ENCODE results near the gene CEMIP2. TPM values are rescaled to one million over a fixed set of nuclear protein-coding genes. Genes with fewer than 3 reads are reported as not detected.

The CEMIP2 gene
- total and polyA plus RNA-seq, 2 of the 13 experiments (the other 11 are each of a cell fraction or from before 2014, with no cell fraction given): 94.3 to 128 TPM

DNA sequence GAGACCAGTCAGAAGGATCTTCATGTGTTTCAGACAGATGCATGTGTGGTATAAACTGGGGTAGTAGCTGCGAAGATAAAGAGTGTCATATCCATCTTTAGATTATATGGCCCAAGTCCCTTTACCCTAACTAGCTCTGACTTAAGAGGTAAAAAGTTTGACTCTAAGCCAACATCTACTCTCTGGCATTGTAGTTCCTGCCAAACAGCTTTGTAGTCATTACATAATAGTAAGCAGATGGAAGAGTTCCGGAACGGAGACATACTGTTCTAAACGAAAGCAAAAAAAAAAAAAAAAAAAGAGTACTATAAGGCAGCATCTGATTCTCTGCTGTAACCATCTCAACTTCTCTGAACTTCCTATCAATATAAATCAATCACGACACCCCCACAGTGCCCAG, 48.8 kb downstream of the CEMIP2 start:
- Histone ChIP-seq H3K4me3 (replicated peaks in 1 of 3; ENCODE audit: insufficient read depth in 1 of 3, low read depth in 2 of 3, low read length in 3 of 3) (no peak overlapping the region), H3K9ac (ENCODE audit: insufficient read depth, low read depth, low read length) (no peak overlapping the region), H3K79me2 (ENCODE audit: insufficient read depth, low read length) (no peaks in the 10 kb centered on the region), H2AFZ (ENCODE audit: low read length) (no peak overlapping the region), H3K4me1 (ENCODE audit: insufficient read depth, low read length) (peaks cover 15% of the 10 kb centered on the region; the same call in 1 of the 2 replicates), H3K27ac (ENCODE audit: extremely low read length, insufficient read depth, low read length) (no peak overlapping the region), H3K4me2 (ENCODE audit: low read depth, low read length) (no peak overlapping the region), H4K20me1 (ENCODE audit: insufficient read depth, low read length) (no peaks in the 10 kb centered on the region), H3K9me3 (ENCODE audit: low read length) (no peaks in the 10 kb centered on the region), H3K27me3 (ENCODE audit: control insufficient read depth in 1 of 2, insufficient read depth in 2 of 2, low read length in 2 of 2) (no peaks in the 10 kb centered on the region), H3K36me3 (replicated peaks in 1 of 2; ENCODE audit: control insufficient read depth in 1 of 2, insufficient read depth in 2 of 2, low read length in 2 of 2) (peaks cover 18 to 69% of the 10 kb centered on the region in 2 experiments)
- no peak for FAIRE-seq
- in situ Hi-C loops (cut with HindIII; ENCODE audit: extremely low pct_ligation_motif_present, low pct_unique_long_range_greater_than_20kb): no loop called here
- intact Hi-C loops (cut with micrococcal nuclease; ENCODE audit: unreplicated experiment): no loop called here
- no TSS peak for BruUV-seq (replicated peaks)
- ChIA-PET CTCF (ENCODE audit: low intra/inter-chr PET ratio, low total read pairs) (no interaction called here), POLR2A (interaction anchor here (1.4 kb wide), 1 partner anchor 49 kb away, joined by 4 read pairs; the partner anchor contains the start of gene CEMIP2)
- no peak for ATAC-seq
- WGBS (ENCODE audit: low lambda C conversion rate): 91% methylated on average over 5 of the region's 5 CpGs
- no peak for TF ChIP-seq DNMT3B (CRISPR knock-in tag; conservative IDR thresholded peaks at IDR 0.05)
- TF ChIP-seq ZNF33A (CRISPR knock-in tag; IDR thresholded peaks at IDR 0.05; ENCODE audit: borderline replicate concordance): no peak
- TF ChIP-seq FLYWCH1 (CRISPR knock-in tag; IDR thresholded peaks at IDR 0.05): no peak
- TF ChIP-seq MIXL1 (CRISPR knock-in tag; IDR thresholded peaks at IDR 0.05): no peak
- TF ChIP-seq PLRG1 (conservative IDR thresholded peaks at IDR 0.05): no peak
- no peak for TF ChIP-seq ZNF772 (CRISPR knock-in tag; IDR thresholded peaks at IDR 0.05)
- no peak for TF ChIP-seq SMAD3 (CRISPR knock-in tag; IDR thresholded peaks at IDR 0.05)
- TF ChIP-seq HMGA1 (CRISPR knock-in tag; conservative IDR thresholded peaks at IDR 0.05): no peak
- no peak for TF ChIP-seq MZF1 (CRISPR knock-in tag; IDR thresholded peaks at IDR 0.05; ENCODE audit: borderline replicate concordance)
- no peak for TF ChIP-seq ZNF567 (CRISPR knock-in tag; IDR thresholded peaks at IDR 0.05; ENCODE audit: borderline replicate concordance)
- TF ChIP-seq ZNF557 (CRISPR knock-in tag; IDR thresholded peaks at IDR 0.05): no peak
- TF ChIP-seq SMC3 (IDR thresholded peaks at IDR 0.05; ENCODE audit: low read length): no peak
- TF ChIP-seq ZNF230 (CRISPR knock-in tag; IDR thresholded peaks at IDR 0.05): no peak
- no peak for TF ChIP-seq ZNF367 (CRISPR knock-in tag; IDR thresholded peaks at IDR 0.05; ENCODE audit: borderline replicate concordance)
- TF ChIP-seq ZNF296 (CRISPR knock-in tag; conservative IDR thresholded peaks at IDR 0.05): no peak
- DNase-seq (ENCODE audit: low spot score): no peak
